ENCODE results near the gene GRK6. TPM values are rescaled to one million over a fixed set of nuclear protein-coding genes. Genes with fewer than 3 reads are reported as not detected.

Gene GRK6
- total RNA-seq, 1 experiment from 2014 or later: 75.2 TPM

- TF ChIP-seq, protein P1, sequence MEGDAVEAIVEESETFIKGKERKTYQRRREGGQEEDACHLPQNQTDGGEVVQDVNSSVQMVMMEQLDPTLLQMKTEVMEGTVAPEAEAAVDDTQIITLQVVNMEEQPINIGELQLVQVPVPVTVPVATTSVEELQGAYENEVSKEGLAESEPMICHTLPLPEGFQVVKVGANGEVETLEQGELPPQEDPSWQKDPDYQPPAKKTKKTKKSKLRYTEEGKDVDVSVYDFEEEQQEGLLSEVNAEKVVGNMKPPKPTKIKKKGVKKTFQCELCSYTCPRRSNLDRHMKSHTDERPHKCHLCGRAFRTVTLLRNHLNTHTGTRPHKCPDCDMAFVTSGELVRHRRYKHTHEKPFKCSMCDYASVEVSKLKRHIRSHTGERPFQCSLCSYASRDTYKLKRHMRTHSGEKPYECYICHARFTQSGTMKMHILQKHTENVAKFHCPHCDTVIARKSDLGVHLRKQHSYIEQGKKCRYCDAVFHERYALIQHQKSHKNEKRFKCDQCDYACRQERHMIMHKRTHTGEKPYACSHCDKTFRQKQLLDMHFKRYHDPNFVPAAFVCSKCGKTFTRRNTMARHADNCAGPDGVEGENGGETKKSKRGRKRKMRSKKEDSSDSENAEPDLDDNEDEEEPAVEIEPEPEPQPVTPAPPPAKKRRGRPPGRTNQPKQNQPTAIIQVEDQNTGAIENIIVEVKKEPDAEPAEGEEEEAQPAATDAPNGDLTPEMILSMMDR (conservative IDR thresholded peaks at IDR 0.05): no peak
- Histone ChIP-seq H3K79me2 (ENCODE audit: insufficient read depth, low read length) (no peaks in the 10 kb centered on the region), H3K56ac (ENCODE audit: insufficient read length, low read depth, low read length) (no peak overlapping the region), H2BK20ac (ENCODE audit: low read depth, low read length, poor library complexity, severe bottlenecking) (no peak overlapping the region), H2AK5ac (ENCODE audit: insufficient read length, low read length) (no peak overlapping the region), H3T11ph (ENCODE audit: low read length) (no peak overlapping the region), H2BK15ac (ENCODE audit: low read depth, low read length) (no peak overlapping the region; the same call in 1 of the 2 replicates), H3K23ac (ENCODE audit: insufficient read length, low read depth, low read length) (no peak overlapping the region), H2BK5ac (ENCODE audit: insufficient read length, low read length) (no peak overlapping the region), H3K4me1 (ENCODE audit: insufficient read depth, low read length) (no peaks in the 10 kb centered on the region), H3K9me3 (ENCODE audit: control insufficient read depth, low read depth, low read length) (no peaks in the 10 kb centered on the region), H3K23me2 (ENCODE audit: insufficient read length, low read depth, low read length, poor library complexity, severe bottlenecking) (peaks cover 14% of the 10 kb centered on the region), H3K4ac (ENCODE audit: low read depth, low read length) (peak overlapping the region; percentile 9; the same call in 1 of the 2 replicates), H3K18ac (ENCODE audit: insufficient read length, low read depth, low read length) (peak overlapping the region; percentile 89), H3K4me2 (ENCODE audit: insufficient read depth, insufficient read length, low read length) (peak overlapping the region; percentile 73), H4K5ac (ENCODE audit: insufficient read length, low read depth, low read length) (no peak overlapping the region), H4K8ac (replicated peaks; ENCODE audit: insufficient read length, low read depth, low read length) (no peak overlapping the region), H3K9ac (ENCODE audit: extremely low read depth, insufficient read length, low read length) (peak overlapping the region; percentile 39), H2AFZ (ENCODE audit: low read length) (no peak overlapping the region), H4K91ac (ENCODE audit: insufficient read length, low read depth, low read length) (no peak overlapping the region), H3K27ac (ENCODE audit: insufficient read length, low read depth, low read length) (no peak overlapping the region), H2BK12ac (ENCODE audit: insufficient read length, low read depth, low read length) (no peak overlapping the region), H3K27me3 (ENCODE audit: insufficient read depth, low read length) (peaks cover 4% of the 10 kb centered on the region; the same call in 1 of the 2 replicates), H3K79me1 (ENCODE audit: insufficient read depth, low read depth, low read length, poor library complexity, severe bottlenecking) (no peaks in the 10 kb centered on the region), H3K14ac (ENCODE audit: insufficient read depth, low read length) (peak overlapping the region; percentile 84; the same call in 1 of the 2 replicates), H2BK120ac (ENCODE audit: low read depth, low read length, poor library complexity, severe bottlenecking) (no peak overlapping the region), H4K20me1 (ENCODE audit: control insufficient read depth, insufficient read depth, insufficient read length) (no peaks in the 10 kb centered on the region)
- H3K27me3 Mint-ChIP-seq (ENCODE audit: low read depth): peaks cover 26% of the 10 kb centered on the region
- H3K36me3 Mint-ChIP-seq (ENCODE audit: insufficient read depth in 1 of 3, low read depth in 3 of 3): peaks cover 11 to 33% (median 21%) of the 10 kb centered on the region in 3 experiments
- peak overlapping the region in 1 of 3 experiments; percentile 86; a peak in 3 of 7 replicates for H3K27ac Mint-ChIP-seq
- no CpG with 5 or more reads among the region's 31 CpGs for WGBS (ENCODE audit: extremely low coverage, insufficient read length, low lambda C conversion rate)
- peaks cover 32 to 34% of the 10 kb centered on the region in 2 experiments for H3K4me1 Mint-ChIP-seq
- H3K4me3 Mint-ChIP-seq: peak overlapping the region; percentile 71 to 84
- H3K9me3 Mint-ChIP-seq: no peaks in the 10 kb centered on the region; a peak in 1 of 5 replicates
- DNase-seq: no peak
Measured at GRCh38 chr5:177453852-177454396, 27.4 kb downstream of the GRK6 start.
